IPS-18a (cell line): ENCODE results near the gene ROGDI.
A peak's percentile ranks its signal among the peaks of the same experiment; 100 is the strongest.

ENCODE experiments used
- H3K27ac ChIP-seq: one replicate; pipeline ENCODE4 v1.5.1; 2013; ENCODE audit warnings: low read length
- H3K27me3 ChIP-seq: one replicate; pipeline ENCODE4 v1.6.1; 2013; ENCODE audit warnings: mild to moderate bottlenecking, low read length; ENCODE audit not compliant: control insufficient read depth, insufficient read depth
- H3K36me3 ChIP-seq: one replicate; pipeline ENCODE4 v1.6.1; 2013; ENCODE audit warnings: low read depth, low read length; ENCODE audit not compliant: control insufficient read depth
- H3K4me1 ChIP-seq: one replicate; pipeline ENCODE4 v1.6.1; 2013; ENCODE audit warnings: low read depth, low read length; ENCODE audit not compliant: control insufficient read depth
- H3K4me3 ChIP-seq: one replicate; pipeline ENCODE4 v1.5.1; 2013; ENCODE audit warnings: low read length
- H3K9ac ChIP-seq: one replicate; pipeline ENCODE4 v1.6.1; 2013; ENCODE audit warnings: mild to moderate bottlenecking, low read length, moderate library complexity
- H3K9me3 ChIP-seq: one replicate; pipeline ENCODE4 v1.6.1; 2013; ENCODE audit warnings: low read depth, low read length; ENCODE audit not compliant: control insufficient read depth

The ROGDI gene

GRCh38 chr16:4772351-4772750 lies 30.1 kb downstream of the ROGDI start:
- Histone ChIP-seq H3K36me3 (no peaks in the 10 kb centered on the region), H3K9ac (no peak overlapping the region), H3K9me3 (no peaks in the 10 kb centered on the region), H3K4me1 (peaks cover 4% of the 10 kb centered on the region), H3K4me3 (no peak overlapping the region), H3K27me3 (no peaks in the 10 kb centered on the region), H3K27ac (no peak overlapping the region)

- Histone ChIP-seq H3K27me3 (no peaks in the 10 kb centered on the region), H3K4me1 (peaks cover 4% of the 10 kb centered on the region), H3K4me3 (no peak overlapping the region), H3K9ac (no peak overlapping the region), H3K9me3 (no peaks in the 10 kb centered on the region), H3K36me3 (no peaks in the 10 kb centered on the region), H3K27ac (no peak overlapping the region)
Measured at GRCh38 chr16:4771646-4772045, 30.8 kb downstream of the ROGDI start.

GRCh38 chr16:4769306-4769638 lies 33.2 kb downstream of the ROGDI start:
- H3K4me1 ChIP-seq = peaks cover 8% of the 10 kb centered on the region
- peaks cover 8% of the 10 kb centered on the region for H3K36me3 ChIP-seq
- H3K9me3 ChIP-seq = no peaks in the 10 kb centered on the region
- H3K9ac ChIP-seq = no peak overlapping the region
- H3K27ac ChIP-seq = no peak overlapping the region
- H3K4me3 ChIP-seq = peak overlapping the region; percentile 55
- no peaks in the 10 kb centered on the region for H3K27me3 ChIP-seq

GRCh38 chr16:4768549-4769305 lies 33.7 kb downstream of the ROGDI start:
- no peaks in the 10 kb centered on the region for H3K9me3 ChIP-seq
- peak overlapping the region; percentile 29 for H3K27ac ChIP-seq
- H3K9ac ChIP-seq = peak overlapping the region; percentile 35
- no peaks in the 10 kb centered on the region for H3K27me3 ChIP-seq
- peaks cover 12% of the 10 kb centered on the region for H3K36me3 ChIP-seq
- peak overlapping the region; percentile 55 for H3K4me3 ChIP-seq
- peaks cover 8% of the 10 kb centered on the region for H3K4me1 ChIP-seq

GRCh38 chr16:4767872-4768548 lies 34.4 kb downstream of the ROGDI start:
- Histone ChIP-seq H3K4me1 (peaks cover 8% of the 10 kb centered on the region), H3K27ac (peak overlapping the region; percentile 29), H3K4me3 (peak overlapping the region; percentile 55), H3K9ac (peak overlapping the region; percentile 26), H3K9me3 (no peaks in the 10 kb centered on the region), H3K36me3 (peaks cover 17% of the 10 kb centered on the region), H3K27me3 (no peaks in the 10 kb centered on the region)

GRCh38 chr16:4766875-4767628 lies 35.4 kb downstream of the ROGDI start, which contains the start of gene ZNF500:
Gene ZNF500, minus strand, starts transcription at chr16:4767162. Its CDS starts 1,184 bp downstream, at chr16:4765978.
- Histone ChIP-seq H3K27ac (peak within 1 kb of the TSS; percentile 44), H3K9me3 (no peaks in the 10 kb centered on the region)

GRCh38 chr16:4765511-4766474 lies 36.6 kb downstream of the ROGDI start:
- H3K4me3 ChIP-seq = peak overlapping the region; percentile 78
- no peaks in the 10 kb centered on the region for H3K27me3 ChIP-seq
- H3K4me1 ChIP-seq = peaks cover 8% of the 10 kb centered on the region
- H3K9me3 ChIP-seq = no peaks in the 10 kb centered on the region
- no peak overlapping the region for H3K27ac ChIP-seq
- peak overlapping the region; percentile 73 for H3K9ac ChIP-seq
- peaks cover 28% of the 10 kb centered on the region for H3K36me3 ChIP-seq

More at GRCh38 chr16:4766875-4767628, 35.4 kb downstream of the ROGDI start, which contains the start of gene ZNF500:
- peaks cover 8% of the 10 kb centered on the region for H3K4me1 ChIP-seq
- peaks cover 22% of the 10 kb centered on the region for H3K36me3 ChIP-seq
- H3K27me3 ChIP-seq = no peaks in the 10 kb centered on the region
- H3K4me3 ChIP-seq = peak within 1 kb of the TSS; percentile 78
- peak within 1 kb of the TSS; percentile 73 for H3K9ac ChIP-seq

GRCh38 chr16:4763791-4764190 lies 38.6 kb downstream of the ROGDI start:
- Histone ChIP-seq H3K9ac (no peak overlapping the region), H3K4me3 (no peak overlapping the region), H3K27ac (no peak overlapping the region), H3K27me3 (no peaks in the 10 kb centered on the region), H3K4me1 (peaks cover 4% of the 10 kb centered on the region), H3K9me3 (no peaks in the 10 kb centered on the region), H3K36me3 (peaks cover 43% of the 10 kb centered on the region)

- Histone ChIP-seq H3K27ac (no peak overlapping the region), H3K9me3 (no peaks in the 10 kb centered on the region), H3K4me3 (no peak overlapping the region), H3K27me3 (no peaks in the 10 kb centered on the region), H3K36me3 (peaks cover 52% of the 10 kb centered on the region), H3K9ac (no peak overlapping the region), H3K4me1 (peaks cover 4% of the 10 kb centered on the region)
Measured at GRCh38 chr16:4762205-4762604, 40.2 kb downstream of the ROGDI start.

GRCh38 chr16:4760221-4760910 lies 42.1 kb downstream of the ROGDI start:
- Histone ChIP-seq H3K27me3 (no peaks in the 10 kb centered on the region), H3K4me3 (no peak overlapping the region), H3K27ac (no peak overlapping the region), H3K36me3 (peaks cover 60% of the 10 kb centered on the region), H3K9me3 (no peaks in the 10 kb centered on the region), H3K9ac (no peak overlapping the region), H3K4me1 (no peaks in the 10 kb centered on the region)
